Uterus (tissue), 2 donors: ENCODE results near the gene ADAP2.

ENCODE experiments used
- POLR2A ChIP-seq, 2 donors: fragments of 450-650 bp; IDR thresholded peaks; one replicate each; pipeline ENCODE4 v1.6.1; 2016; ENCODE audit warnings: antibody characterized with exemption in 2 of 2, mild to moderate bottlenecking in 1 of 2, moderate library complexity in 1 of 2
- TF ChIP-seq, protein P1 (sequence below), 4 experiments: fragments of 200-600 bp in 2 of 4; fragments of 450-650 bp in 2 of 4; sonication (generic) in 2 of 4; IDR thresholded peaks; one replicate each; pipeline ENCODE4 v1.5.1; 2016 to 2019; ENCODE audit warnings: antibody characterized with exemption in 4 of 4, mild to moderate bottlenecking in 2 of 4, moderate library complexity in 1 of 4

DNA sequence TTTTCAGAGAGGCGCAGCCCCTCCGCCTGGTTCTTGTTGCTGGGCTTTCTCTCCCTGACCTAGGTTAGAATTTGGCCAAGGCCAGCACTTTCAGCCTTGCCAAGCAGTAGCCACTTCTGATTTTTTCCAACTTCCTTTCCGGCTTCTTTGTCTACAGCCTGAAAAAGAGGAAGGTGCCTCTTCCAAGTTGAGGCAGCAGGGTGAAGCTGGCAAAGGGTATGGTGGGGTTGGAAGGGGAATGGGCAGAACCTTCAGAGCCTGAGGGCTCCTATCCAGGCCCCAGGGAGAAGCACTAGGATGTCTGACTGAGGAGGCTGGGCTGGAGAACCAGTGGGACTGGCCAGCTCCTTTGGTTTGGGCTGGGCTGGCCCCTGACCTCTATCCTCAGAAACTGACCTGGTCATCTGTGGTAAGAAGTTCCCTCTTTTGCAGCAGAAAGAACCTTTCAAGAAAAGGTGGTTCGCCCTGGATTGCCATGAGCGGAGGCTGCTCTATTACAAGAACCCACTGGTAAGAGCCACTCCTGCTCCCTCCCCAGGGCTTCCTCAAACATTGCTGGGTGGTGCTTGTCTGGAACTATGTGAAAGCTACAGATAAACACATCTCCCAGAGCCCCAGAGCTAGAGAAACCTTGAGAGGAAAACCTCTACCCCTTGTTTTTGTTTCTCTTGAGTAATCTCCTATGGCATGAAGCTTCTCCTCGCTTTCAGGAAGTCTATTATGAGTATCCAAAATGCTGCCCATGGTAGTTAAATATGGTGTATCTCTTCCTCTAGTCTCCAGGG lies 32.5 kb downstream of the ADAP2 start:
- TF ChIP-seq POLR2A (IDR thresholded peaks at IDR 0.05): no peak
- TF ChIP-seq, protein P1, sequence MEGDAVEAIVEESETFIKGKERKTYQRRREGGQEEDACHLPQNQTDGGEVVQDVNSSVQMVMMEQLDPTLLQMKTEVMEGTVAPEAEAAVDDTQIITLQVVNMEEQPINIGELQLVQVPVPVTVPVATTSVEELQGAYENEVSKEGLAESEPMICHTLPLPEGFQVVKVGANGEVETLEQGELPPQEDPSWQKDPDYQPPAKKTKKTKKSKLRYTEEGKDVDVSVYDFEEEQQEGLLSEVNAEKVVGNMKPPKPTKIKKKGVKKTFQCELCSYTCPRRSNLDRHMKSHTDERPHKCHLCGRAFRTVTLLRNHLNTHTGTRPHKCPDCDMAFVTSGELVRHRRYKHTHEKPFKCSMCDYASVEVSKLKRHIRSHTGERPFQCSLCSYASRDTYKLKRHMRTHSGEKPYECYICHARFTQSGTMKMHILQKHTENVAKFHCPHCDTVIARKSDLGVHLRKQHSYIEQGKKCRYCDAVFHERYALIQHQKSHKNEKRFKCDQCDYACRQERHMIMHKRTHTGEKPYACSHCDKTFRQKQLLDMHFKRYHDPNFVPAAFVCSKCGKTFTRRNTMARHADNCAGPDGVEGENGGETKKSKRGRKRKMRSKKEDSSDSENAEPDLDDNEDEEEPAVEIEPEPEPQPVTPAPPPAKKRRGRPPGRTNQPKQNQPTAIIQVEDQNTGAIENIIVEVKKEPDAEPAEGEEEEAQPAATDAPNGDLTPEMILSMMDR (IDR thresholded peaks at IDR 0.05): no peak
